OCI-LY3 (cell line): ENCODE measurements around the gene LCE3E.

ENCODE experiments used
- CTCF ChIP-seq: fragments of 200-600, 300-600 bp; sonication (generic); IDR thresholded peaks from 2 replicates; pipeline ENCODE4 v1.5.1; 2014; ENCODE audit warnings: antibody characterized with exemption, low read length, low read depth
- EZH2phosphoT487 ChIP-seq: fragments of 200-600 bp; shearing (Covaris generic); IDR thresholded peaks from 2 replicates; pipeline ENCODE4 v1.6.1; 2018; ENCODE audit warnings: antibody characterized with exemption, mixed run types, low read depth

GRCh38 chr1:152520561-152521090 is 46.0 kb downstream of the LCE3E start:
- TF ChIP-seq CTCF (no peak), EZH2phosphoT487 (no peak)
